Measurements from ENCODE around the gene DUSP11.

The DUSP11 gene

GRCh38 chr2:73823416-73823815 is 43.5 kb upstream of the DUSP11 start:
- TF ChIP-seq, protein P1, sequence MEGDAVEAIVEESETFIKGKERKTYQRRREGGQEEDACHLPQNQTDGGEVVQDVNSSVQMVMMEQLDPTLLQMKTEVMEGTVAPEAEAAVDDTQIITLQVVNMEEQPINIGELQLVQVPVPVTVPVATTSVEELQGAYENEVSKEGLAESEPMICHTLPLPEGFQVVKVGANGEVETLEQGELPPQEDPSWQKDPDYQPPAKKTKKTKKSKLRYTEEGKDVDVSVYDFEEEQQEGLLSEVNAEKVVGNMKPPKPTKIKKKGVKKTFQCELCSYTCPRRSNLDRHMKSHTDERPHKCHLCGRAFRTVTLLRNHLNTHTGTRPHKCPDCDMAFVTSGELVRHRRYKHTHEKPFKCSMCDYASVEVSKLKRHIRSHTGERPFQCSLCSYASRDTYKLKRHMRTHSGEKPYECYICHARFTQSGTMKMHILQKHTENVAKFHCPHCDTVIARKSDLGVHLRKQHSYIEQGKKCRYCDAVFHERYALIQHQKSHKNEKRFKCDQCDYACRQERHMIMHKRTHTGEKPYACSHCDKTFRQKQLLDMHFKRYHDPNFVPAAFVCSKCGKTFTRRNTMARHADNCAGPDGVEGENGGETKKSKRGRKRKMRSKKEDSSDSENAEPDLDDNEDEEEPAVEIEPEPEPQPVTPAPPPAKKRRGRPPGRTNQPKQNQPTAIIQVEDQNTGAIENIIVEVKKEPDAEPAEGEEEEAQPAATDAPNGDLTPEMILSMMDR (IDR thresholded peaks at IDR 0.05) = no peak

DNA sequence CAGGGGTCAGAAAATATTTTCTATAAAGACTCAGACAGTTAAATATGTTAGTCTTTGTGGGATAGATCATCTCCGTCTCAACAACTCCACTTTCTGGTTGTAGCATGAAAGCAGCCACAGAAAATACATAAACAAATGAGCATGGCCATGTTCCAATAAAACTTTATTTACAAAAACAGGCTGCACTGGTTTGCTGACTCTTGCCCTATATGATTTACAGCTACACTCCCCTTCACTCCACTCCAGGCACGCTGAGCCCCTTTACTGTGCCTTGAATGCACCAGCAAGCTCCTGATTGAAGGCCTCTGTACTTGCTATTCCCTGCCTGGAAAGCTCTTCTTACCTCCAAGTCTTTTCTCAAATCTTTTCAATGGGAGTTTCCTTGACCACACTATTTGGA is 43.1 kb upstream of the DUSP11 start:
- TF ChIP-seq, protein P1 (IDR thresholded peaks at IDR 0.05) = no peak

GRCh38 chr2:73822276-73822675 is 42.4 kb upstream of the DUSP11 start:
- TF ChIP-seq, protein P1 (IDR thresholded peaks at IDR 0.05) = no peak

- TF ChIP-seq, protein P1 (IDR thresholded peaks at IDR 0.05) = no peak
These were observed 41.8 kb upstream of the DUSP11 start for GRCh38 chr2:73821669-73822068.

DNA sequence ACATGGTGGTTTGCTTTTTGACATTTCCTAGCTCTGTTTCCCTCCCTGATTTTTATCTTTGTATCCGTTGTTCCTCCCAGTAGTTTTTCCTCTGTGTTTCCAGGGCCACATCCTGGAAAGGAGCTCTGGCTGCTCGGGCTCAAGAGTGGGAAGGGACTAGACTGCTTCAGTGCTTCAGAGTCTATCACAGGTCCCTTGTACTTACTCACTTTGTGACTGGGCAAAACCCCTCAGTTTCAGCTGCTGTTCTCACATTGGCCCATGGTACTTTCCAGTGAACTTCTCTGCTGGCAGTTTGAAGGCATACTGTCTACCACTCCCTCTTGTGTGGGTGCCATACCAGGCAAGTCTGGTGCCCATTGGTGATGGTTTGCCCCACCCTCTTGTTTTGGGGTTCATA is 41.3 kb upstream of the DUSP11 start:
- TF ChIP-seq, protein P1 (IDR thresholded peaks at IDR 0.05) = no peak

GRCh38 chr2:73818296-73818695 is 38.4 kb upstream of the DUSP11 start:
- TF ChIP-seq, protein P1 (IDR thresholded peaks at IDR 0.05) = no peak

GRCh38 chr2:73812635-73813034 is 32.7 kb upstream of the DUSP11 start:
- TF ChIP-seq, protein P1 (IDR thresholded peaks at IDR 0.05) = no peak

DNA sequence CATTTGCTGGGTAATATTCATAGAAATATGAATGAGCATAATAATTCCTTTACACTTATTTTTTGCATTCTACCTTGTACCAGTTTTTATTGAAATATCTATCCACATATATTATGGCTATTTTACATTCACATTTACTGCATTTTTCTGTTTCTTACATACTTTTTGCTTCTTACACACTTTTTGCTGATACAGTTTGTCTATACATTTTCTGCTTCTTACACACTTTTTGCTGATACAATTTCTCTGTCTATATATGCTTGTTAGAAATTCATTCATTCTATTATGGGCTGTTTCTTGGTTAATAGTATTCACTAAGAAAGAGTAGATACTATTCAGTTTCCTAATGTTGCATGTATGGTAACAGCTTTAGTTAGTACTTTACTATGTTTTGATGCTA is 32.0 kb upstream of the DUSP11 start:
- TF ChIP-seq, protein P1 (IDR thresholded peaks at IDR 0.05) = no peak

Measured in LNCAP (cell line).